Measurements from ENCODE around the gene ZNF614.

GRCh38 chr19:52010674-52011073 lies 17.5 kb downstream of the ZNF614 start:
- TF ChIP-seq, protein P1, sequence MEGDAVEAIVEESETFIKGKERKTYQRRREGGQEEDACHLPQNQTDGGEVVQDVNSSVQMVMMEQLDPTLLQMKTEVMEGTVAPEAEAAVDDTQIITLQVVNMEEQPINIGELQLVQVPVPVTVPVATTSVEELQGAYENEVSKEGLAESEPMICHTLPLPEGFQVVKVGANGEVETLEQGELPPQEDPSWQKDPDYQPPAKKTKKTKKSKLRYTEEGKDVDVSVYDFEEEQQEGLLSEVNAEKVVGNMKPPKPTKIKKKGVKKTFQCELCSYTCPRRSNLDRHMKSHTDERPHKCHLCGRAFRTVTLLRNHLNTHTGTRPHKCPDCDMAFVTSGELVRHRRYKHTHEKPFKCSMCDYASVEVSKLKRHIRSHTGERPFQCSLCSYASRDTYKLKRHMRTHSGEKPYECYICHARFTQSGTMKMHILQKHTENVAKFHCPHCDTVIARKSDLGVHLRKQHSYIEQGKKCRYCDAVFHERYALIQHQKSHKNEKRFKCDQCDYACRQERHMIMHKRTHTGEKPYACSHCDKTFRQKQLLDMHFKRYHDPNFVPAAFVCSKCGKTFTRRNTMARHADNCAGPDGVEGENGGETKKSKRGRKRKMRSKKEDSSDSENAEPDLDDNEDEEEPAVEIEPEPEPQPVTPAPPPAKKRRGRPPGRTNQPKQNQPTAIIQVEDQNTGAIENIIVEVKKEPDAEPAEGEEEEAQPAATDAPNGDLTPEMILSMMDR (IDR thresholded peaks at IDR 0.05), result no peak
- no peak for TF ChIP-seq POLR2A (IDR thresholded peaks at IDR 0.05)
